MCF 10A (cell line): ENCODE data around the gene FAF1. TPM values are rescaled to one million over a fixed set of nuclear protein-coding genes. Genes with fewer than 3 reads are reported as not detected.

Experiments
- BruUV-seq: library from RNA; stranded (reverse); fragments of 400-500 nt; replicated peaks from 2 replicates; lab custom pipeline; 2021; lab: Mats Ljungman, UMichigan
- CTCF ChIA-PET: fragments of 300-600 bp; sonication (Branson Sonifier 250); formaldehyde crosslinking; extraction: SDS; loops from one replicate; lab custom pipeline; 2021; ENCODE audit warnings: antibody characterized with exemption, inconsistent platforms; lab: Yijun Ruan, JAX
- POLR2A ChIA-PET: fragments of 300-600, 350-650 bp; sonication (Branson Sonifier 250); formaldehyde crosslinking; extraction: SDS; loops from one replicate; lab custom pipeline; 2020; ENCODE audit warnings: antibody characterized with exemption, inconsistent platforms; lab: Yijun Ruan, JAX
- DNase-seq: peaks from one replicate; pipeline ENCODE4 v3.0.0-alpha.2; 2018; ENCODE audit not compliant: unreplicated experiment
- H3K27ac Mint-ChIP-seq: one replicate; pipeline ENCODE4 v1.8.0; 2022; ENCODE audit warnings: mild to moderate bottlenecking, low read depth, mixed read lengths; ENCODE audit not compliant: unreplicated experiment
- H3K27me3 Mint-ChIP-seq: one replicate; pipeline ENCODE4 v1.8.0; 2022; ENCODE audit warnings: mixed read lengths; ENCODE audit not compliant: insufficient read depth, unreplicated experiment
- H3K36me3 Mint-ChIP-seq: one replicate; pipeline ENCODE4 v1.8.0; 2022; ENCODE audit warnings: mild to moderate bottlenecking, moderate library complexity, mixed read lengths; ENCODE audit not compliant: insufficient read depth, unreplicated experiment
- H3K4me1 Mint-ChIP-seq: one replicate; pipeline ENCODE4 v1.8.0; 2022; ENCODE audit warnings: mixed read lengths; ENCODE audit not compliant: insufficient read depth, unreplicated experiment
- H3K4me3 Mint-ChIP-seq: one replicate; pipeline ENCODE4 v1.8.0; 2022; ENCODE audit warnings: mild to moderate bottlenecking, moderate library complexity, mixed read lengths; ENCODE audit not compliant: unreplicated experiment
- H3K9me3 Mint-ChIP-seq: one replicate; pipeline ENCODE4 v1.8.0; 2022; ENCODE audit warnings: mixed read lengths; ENCODE audit not compliant: unreplicated experiment
- intact Hi-C: fragments of 100-400 bp; cut with micrococcal nuclease; formaldehyde crosslinking; loops from 2 replicates; pipeline ENCODE4 v1.14.1; 2022
- total RNA-seq: library from RNA; stranded (reverse); gene quantifications from 2 replicates; pipeline ENCODE4 v1.2.3, GENCODE V29; 2022
- TF ChIP-seq, protein P1 (sequence below): fragments of 200-600 bp; IDR thresholded peaks from one replicate; pipeline ENCODE4 v1.8.0; 2022; ENCODE audit warnings: antibody characterized with exemption, mild to moderate bottlenecking; ENCODE audit not compliant: unreplicated experiment

Gene FAF1
- total RNA-seq, 1 experiment from 2014 or later: 93.2 TPM

DNA sequence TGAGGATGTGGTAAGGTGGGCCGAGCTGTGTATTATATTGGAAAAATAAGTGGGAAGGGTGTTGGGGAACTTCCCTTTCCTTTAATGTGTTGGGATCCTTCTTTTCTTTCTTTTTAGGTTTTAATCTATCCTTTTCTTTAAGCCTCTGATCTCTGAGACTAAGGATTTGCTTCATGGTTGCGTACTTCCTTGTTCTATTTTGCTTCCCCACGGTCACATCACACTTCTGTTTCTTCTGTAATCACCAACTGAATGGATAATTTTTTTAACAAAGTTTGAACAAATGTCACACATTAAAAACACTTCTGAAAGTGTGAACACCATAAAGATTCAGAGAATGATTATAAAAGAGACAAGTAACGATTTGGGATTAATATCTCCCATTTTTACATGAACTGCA lies 554.3 kb downstream of the FAF1 start:
- Mint-ChIP-seq H3K4me3 (no peak overlapping the region), H3K9me3 (no peaks in the 10 kb centered on the region), H3K27me3 (no peaks in the 10 kb centered on the region), H3K36me3 (no peaks in the 10 kb centered on the region), H3K27ac (no peak overlapping the region), H3K4me1 (no peaks in the 10 kb centered on the region)
- BruUV-seq: no TSS peak
- intact Hi-C loops: no loop called here
- ChIA-PET POLR2A (no interaction called here), CTCF (no interaction called here)
- TF ChIP-seq, protein P1, sequence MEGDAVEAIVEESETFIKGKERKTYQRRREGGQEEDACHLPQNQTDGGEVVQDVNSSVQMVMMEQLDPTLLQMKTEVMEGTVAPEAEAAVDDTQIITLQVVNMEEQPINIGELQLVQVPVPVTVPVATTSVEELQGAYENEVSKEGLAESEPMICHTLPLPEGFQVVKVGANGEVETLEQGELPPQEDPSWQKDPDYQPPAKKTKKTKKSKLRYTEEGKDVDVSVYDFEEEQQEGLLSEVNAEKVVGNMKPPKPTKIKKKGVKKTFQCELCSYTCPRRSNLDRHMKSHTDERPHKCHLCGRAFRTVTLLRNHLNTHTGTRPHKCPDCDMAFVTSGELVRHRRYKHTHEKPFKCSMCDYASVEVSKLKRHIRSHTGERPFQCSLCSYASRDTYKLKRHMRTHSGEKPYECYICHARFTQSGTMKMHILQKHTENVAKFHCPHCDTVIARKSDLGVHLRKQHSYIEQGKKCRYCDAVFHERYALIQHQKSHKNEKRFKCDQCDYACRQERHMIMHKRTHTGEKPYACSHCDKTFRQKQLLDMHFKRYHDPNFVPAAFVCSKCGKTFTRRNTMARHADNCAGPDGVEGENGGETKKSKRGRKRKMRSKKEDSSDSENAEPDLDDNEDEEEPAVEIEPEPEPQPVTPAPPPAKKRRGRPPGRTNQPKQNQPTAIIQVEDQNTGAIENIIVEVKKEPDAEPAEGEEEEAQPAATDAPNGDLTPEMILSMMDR: no peak
- DNase-seq: no peak

DNA sequence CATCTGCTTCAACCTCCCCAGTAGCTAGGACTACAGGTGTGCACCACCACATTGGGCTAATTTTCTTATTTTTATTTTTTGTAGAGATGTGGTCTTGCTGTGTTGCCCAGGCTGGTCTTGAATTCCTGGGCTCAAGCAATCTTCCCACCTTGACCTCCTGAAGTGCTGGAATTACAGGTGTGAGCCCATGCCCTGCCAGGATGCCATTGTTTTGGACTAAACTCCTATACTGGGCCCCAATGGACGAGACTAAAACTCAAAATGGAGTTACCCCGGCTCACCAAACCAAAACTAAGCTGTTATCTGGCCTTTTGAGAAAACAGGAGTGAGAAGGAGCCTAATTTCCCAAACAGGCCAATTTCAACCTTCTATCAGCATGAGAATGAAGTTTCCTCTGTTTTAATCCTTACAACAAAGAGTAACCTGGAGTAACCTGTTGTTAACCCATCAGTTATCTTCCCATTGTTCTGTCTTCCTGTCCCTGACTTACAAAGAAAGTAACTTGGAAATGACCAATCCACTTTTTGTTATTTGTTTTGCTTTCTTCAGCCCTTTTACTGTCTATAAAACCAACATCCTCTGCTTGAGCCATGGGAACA lies 566.4 kb downstream of the FAF1 start:
- Mint-ChIP-seq H3K4me1 (no peaks in the 10 kb centered on the region), H3K4me3 (no peak overlapping the region), H3K36me3 (no peaks in the 10 kb centered on the region), H3K27me3 (peaks cover 11% of the 10 kb centered on the region), H3K27ac (no peak overlapping the region), H3K9me3 (peaks cover 7% of the 10 kb centered on the region)
- no peak for DNase-seq
- POLR2A ChIA-PET: no interaction called here
- no TSS peak for BruUV-seq
- TF ChIP-seq, protein P1: no peak
- CTCF ChIA-PET: interaction anchor here (1.6 kb wide), 1 partner anchor 26 kb away, joined by 8 read pairs; no protein-coding TSS in a partner anchor
- intact Hi-C loops: no loop called here

Other genes with a start within 250 kb of the FAF1 start
- gene CDKN2C, start 10.0 kb upstream of the FAF1 start, total RNA-seq: 2.7 and 2.8 TPM in 2 replicates
- not detected in 2 replicates for gene C1orf185, start 142.0 kb upstream of the FAF1 start, total RNA-seq